Glomerular visceral epithelial cell (primary cell): ENCODE data around the gene MBD5.

Experiments used
- DNase-seq: peaks from one replicate; pipeline ENCODE4 v3.0.0-alpha.2; 2016; ENCODE audit errors: extremely low spot score

MBD5 gene

GRCh38 chr2:148221926-148222325, 201.0 kb downstream of the MBD5 start:
- DNase-seq: no peak

- DNase-seq: no peak
These were observed 211.0 kb downstream of the MBD5 start for GRCh38 chr2:148231858-148232257.

GRCh38 chr2:148234143-148234542, 213.3 kb downstream of the MBD5 start:
- DNase-seq: no peak

GRCh38 chr2:148237911-148238310, 217.0 kb downstream of the MBD5 start:
- no peak for DNase-seq

- DNase-seq: no peak
These were observed 217.7 kb downstream of the MBD5 start for GRCh38 chr2:148238561-148238960.

GRCh38 chr2:148240838-148241237, 219.9 kb downstream of the MBD5 start:
- DNase-seq: no peak

- peak; percentile 52 for DNase-seq
These were observed 223.9 kb downstream of the MBD5 start for GRCh38 chr2:148244593-148245292.

- DNase-seq: no peak
These were observed 231.1 kb downstream of the MBD5 start for GRCh38 chr2:148251993-148252392.

GRCh38 chr2:148252646-148253045, 231.8 kb downstream of the MBD5 start:
- no peak for DNase-seq

- DNase-seq: peak; percentile 44
These were observed 232.8 kb downstream of the MBD5 start for GRCh38 chr2:148253685-148254084.

- no peak for DNase-seq
These were observed 235.0 kb downstream of the MBD5 start for GRCh38 chr2:148255929-148256328.

GRCh38 chr2:148257276-148257675, 236.4 kb downstream of the MBD5 start:
- DNase-seq: no peak

GRCh38 chr2:148258124-148258523, 237.2 kb downstream of the MBD5 start:
- no peak for DNase-seq

- DNase-seq: peak; percentile 60
These were observed 238.8 kb downstream of the MBD5 start for GRCh38 chr2:148259674-148260073.

GRCh38 chr2:148263890-148264289, 243.0 kb downstream of the MBD5 start:
- DNase-seq: no peak

- peak; percentile 85 for DNase-seq
These were observed 252.3 kb downstream of the MBD5 start for GRCh38 chr2:148273158-148273691.

GRCh38 chr2:148279216-148279615, 258.3 kb downstream of the MBD5 start:
- DNase-seq: no peak

GRCh38 chr2:148282201-148282600, 261.3 kb downstream of the MBD5 start:
- no peak for DNase-seq

GRCh38 chr2:148292431-148292830, 271.5 kb downstream of the MBD5 start:
- DNase-seq: no peak

GRCh38 chr2:148298196-148298595, 277.3 kb downstream of the MBD5 start:
- DNase-seq: no peak

- DNase-seq: no peak
These were observed 278.7 kb downstream of the MBD5 start for GRCh38 chr2:148299616-148300015.

GRCh38 chr2:148300544-148300943, 279.7 kb downstream of the MBD5 start:
- no peak for DNase-seq

GRCh38 chr2:148301362-148301761, 280.5 kb downstream of the MBD5 start:
- DNase-seq: no peak

GRCh38 chr2:148302526-148302925, 281.6 kb downstream of the MBD5 start:
- DNase-seq: no peak
